GM10248 (cell line): ENCODE results near the gene TBC1D9B.

ENCODE experiments used
- CTCF ChIA-PET: fragments of 300-600 bp; sonication (Branson Sonifier 250); formaldehyde crosslinking; extraction: SDS; loops from one replicate; lab custom pipeline; 2021; ENCODE audit warnings: antibody characterized with exemption; lab: Yijun Ruan, JAX
- POLR2A ChIA-PET: fragments of 350-650 bp; sonication (Branson Sonifier 250); formaldehyde crosslinking; extraction: SDS; loops from one replicate; lab custom pipeline; 2020; ENCODE audit warnings: antibody characterized with exemption; lab: Yijun Ruan, JAX
- DNase-seq: peaks from one replicate; pipeline ENCODE4 v3.0.0; 2012; ENCODE audit errors: extremely low spot score
- CTCF ChIP-seq: IDR thresholded peaks from 2 replicates; pipeline ENCODE4 v1.5.1; 2012; ENCODE audit warnings: mild to moderate bottlenecking, low read depth; ENCODE audit errors: extremely low read depth, missing control alignments, control extremely low read depth

Gene TBC1D9B

GRCh38 chr5:179818746-179819295 lies 88.9 kb downstream of the TBC1D9B start:
- ChIA-PET CTCF (interaction anchor here (1.3 to 2.3 kb wide), 5 partner anchors 16 to 57 kb away, joined by 3 to 13 read pairs (median 4); no protein-coding TSS in a partner anchor), POLR2A (interaction anchor here (0.6 to 2.2 kb wide), 3 partner anchors 12 to 27 kb away, joined by 3 to 13 read pairs (median 6); no protein-coding TSS in a partner anchor)
- DNase-seq: peak; percentile 95
- no peak for TF ChIP-seq CTCF

- POLR2A ChIA-PET: interaction anchor here (0.7 kb wide), 1 partner anchor 68 kb away, joined by 3 read pairs; no protein-coding TSS in a partner anchor
- no peak for TF ChIP-seq CTCF
- DNase-seq: no peak
- CTCF ChIA-PET: interaction anchor here (1.3 to 1.7 kb wide), 4 partner anchors 16 to 56 kb away, joined by 3 to 7 read pairs (median 4); no protein-coding TSS in a partner anchor
Measured at GRCh38 chr5:179817890-179818745, 89.6 kb downstream of the TBC1D9B start.

- POLR2A ChIA-PET: interaction anchor here (0.7 kb wide), 1 partner anchor 67 kb away, joined by 3 read pairs; no protein-coding TSS in a partner anchor
- DNase-seq: no peak
- CTCF ChIA-PET: interaction anchor here (1.4 to 1.7 kb wide), 3 partner anchors 15 to 22 kb away, joined by 3 to 7 read pairs (median 4); no protein-coding TSS in a partner anchor
- TF ChIP-seq CTCF: no peak
Measured at GRCh38 chr5:179817470-179817840, 90.2 kb downstream of the TBC1D9B start.

- CTCF ChIA-PET: interaction anchor here (1.4 kb wide), 1 partner anchor 15 kb away, joined by 7 read pairs; no protein-coding TSS in a partner anchor
- POLR2A ChIA-PET: no interaction called here
Measured at GRCh38 chr5:179816796-179817469, 90.8 kb downstream of the TBC1D9B start.

GRCh38 chr5:179816401-179816795 lies 91.3 kb downstream of the TBC1D9B start:
- no peak for DNase-seq
- ChIA-PET CTCF (interaction anchor here (0.7 kb wide), 1 partner anchor 14 kb away, joined by 3 read pairs; no protein-coding TSS in a partner anchor), POLR2A (no interaction called here)
- no peak for TF ChIP-seq CTCF

More at GRCh38 chr5:179816796-179817469, 90.8 kb downstream of the TBC1D9B start:
- TF ChIP-seq CTCF: peak; percentile 33
- DNase-seq: peak; percentile 44
